Measurements from ENCODE around the gene TSPAN8.

DNA sequence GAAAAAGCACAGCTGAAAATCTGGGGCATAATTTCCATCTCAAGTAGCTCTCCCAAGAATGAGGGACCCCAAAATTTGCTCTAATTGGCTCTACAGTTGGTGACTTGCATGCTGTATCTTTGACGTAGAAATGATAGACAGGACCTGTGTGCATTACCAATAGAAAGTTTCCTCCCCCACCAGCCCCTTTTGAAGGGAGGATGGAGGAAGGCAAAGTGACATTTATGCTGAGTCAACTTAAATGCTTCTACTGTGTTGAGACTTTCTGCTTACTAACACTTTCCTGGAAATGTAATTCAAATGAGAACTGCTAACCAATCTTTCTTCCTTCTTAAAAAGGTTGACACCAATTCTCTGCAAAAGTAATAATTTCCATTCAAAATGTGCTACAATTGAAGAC, 31.9 kb downstream of the TSPAN8 start:
- TF ChIP-seq NRF1 (conservative IDR thresholded peaks at IDR 0.05; ENCODE audit: low read depth, low read length) (no peak), ASH2L (IDR thresholded peaks at IDR 0.05; ENCODE audit: borderline replicate concordance, low read depth) (no peak), NR2C2 (IDR thresholded peaks at IDR 0.05; ENCODE audit: borderline replicate concordance, control insufficient read depth, insufficient read length, low read depth) (no peak), ZBTB40 (IDR thresholded peaks at IDR 0.05; ENCODE audit: borderline replicate concordance) (no peak), YY1 (IDR thresholded peaks at IDR 0.05; ENCODE audit: low read depth, low read length) (no peak), ELK1 (IDR thresholded peaks at IDR 0.05; ENCODE audit: low read depth, low read length) (no peak), SMC3 (IDR thresholded peaks at IDR 0.05; ENCODE audit: borderline replicate concordance, low read length) (no peak), RUNX3 (IDR thresholded peaks at IDR 0.05; ENCODE audit: low read length) (no peak), MYC (IDR thresholded peaks at IDR 0.05; ENCODE audit: insufficient read depth, insufficient read length, insufficient replicate concordance, low read length, severe bottlenecking) (no peak), EZH2 (IDR thresholded peaks at IDR 0.05; ENCODE audit: borderline replicate concordance, control insufficient read depth, low read depth, low read length) (no peak)
